ENCODE results near the gene ZBTB9.
A peak's percentile ranks its signal among the peaks of the same experiment; 100 is the strongest.

Gene ZBTB9

GRCh38 chr6:33428224-33428965 is 26.0 kb upstream of the ZBTB9 start:
- H3K4me3 ChIP-seq (ENCODE audit: low read depth, low read length) = peak overlapping the region; percentile 37
- DNase-seq = peak; percentile 66
- no peaks in the 10 kb centered on the region for H3K27me3 ChIP-seq (ENCODE audit: insufficient read depth, low read depth, severe bottlenecking)
- peaks cover 67% of the 10 kb centered on the region for H3K36me3 ChIP-seq
- peak; percentile 60 for TF ChIP-seq CTCF (IDR thresholded peaks at IDR 0.05; ENCODE audit: low read depth, low read length)
- peak overlapping the region; percentile 10; the same call in 1 of the 2 replicates for H3K27ac ChIP-seq
- H3K9me3 ChIP-seq (ENCODE audit: severe bottlenecking) = no peaks in the 10 kb centered on the region

DNA sequence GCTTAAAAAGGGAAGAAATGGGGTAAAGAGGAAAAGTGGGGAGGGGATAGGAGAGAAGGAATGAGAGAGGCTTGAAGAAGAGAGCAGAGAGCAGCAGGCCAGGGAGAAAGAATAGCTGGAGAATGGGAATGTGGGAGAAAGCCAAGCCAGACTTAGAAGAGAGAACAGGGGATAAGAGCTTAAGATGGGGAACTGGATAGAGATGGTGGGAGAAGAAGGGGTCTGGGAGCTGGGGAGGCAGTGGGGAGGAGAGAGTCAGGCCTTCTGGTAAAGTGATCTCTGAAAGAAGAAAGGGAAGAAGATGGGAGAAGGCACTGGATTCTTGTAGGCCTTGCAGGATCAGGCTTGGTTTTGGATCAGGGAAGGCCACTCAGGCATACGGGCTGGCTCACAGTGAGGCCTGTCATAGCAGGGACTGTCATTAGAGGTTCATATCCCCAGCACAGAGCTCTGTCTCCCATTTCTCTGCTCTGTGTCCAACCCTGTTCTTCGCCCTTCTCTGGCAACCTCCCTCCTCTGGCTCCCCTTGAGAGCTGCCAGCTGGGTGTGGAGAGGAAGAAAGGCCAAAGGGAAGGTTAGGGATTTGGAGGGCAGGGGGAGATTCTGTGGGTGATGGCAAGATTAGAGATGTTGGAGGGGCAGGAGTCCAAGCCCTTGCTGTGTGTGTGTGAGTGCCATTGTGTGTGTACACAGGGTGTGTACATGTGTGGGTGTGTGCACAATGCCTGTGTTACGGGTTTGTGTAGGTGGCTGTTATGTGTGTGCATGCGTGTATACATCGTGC is 25.2 kb upstream of the ZBTB9 start:
- no peak for TF ChIP-seq CTCF (IDR thresholded peaks at IDR 0.05; ENCODE audit: low read depth, low read length)
- no peak overlapping the region for H3K27ac ChIP-seq
- H3K36me3 ChIP-seq = peaks cover 60% of the 10 kb centered on the region
- no peaks in the 10 kb centered on the region for H3K27me3 ChIP-seq (ENCODE audit: insufficient read depth, low read depth, severe bottlenecking)
- no peaks in the 10 kb centered on the region for H3K9me3 ChIP-seq (ENCODE audit: severe bottlenecking)
- no peak overlapping the region for H3K4me3 ChIP-seq (ENCODE audit: low read depth, low read length)
- DNase-seq = no peak

DNA sequence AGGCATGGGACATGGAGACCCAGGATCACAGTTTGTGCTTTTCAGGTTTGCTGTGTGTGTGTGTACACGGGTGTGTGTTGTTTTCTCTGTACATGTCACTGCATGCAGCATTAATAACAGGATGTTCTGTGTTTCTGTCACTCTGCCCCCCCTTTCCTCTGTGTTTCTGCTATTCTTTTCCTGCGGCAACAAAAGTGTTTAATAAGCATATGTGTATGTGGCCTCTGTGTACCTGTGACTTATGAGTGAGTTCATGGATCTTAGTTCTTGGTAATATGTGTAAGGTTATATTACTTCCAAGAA is 24.7 kb upstream of the ZBTB9 start:
- Histone ChIP-seq H3K9me3 (ENCODE audit: severe bottlenecking) (no peaks in the 10 kb centered on the region), H3K27me3 (ENCODE audit: insufficient read depth, low read depth, severe bottlenecking) (no peaks in the 10 kb centered on the region), H3K36me3 (peaks cover 58% of the 10 kb centered on the region), H3K27ac (no peak overlapping the region), H3K4me3 (ENCODE audit: low read depth, low read length) (no peak overlapping the region)
- TF ChIP-seq CTCF (IDR thresholded peaks at IDR 0.05; ENCODE audit: low read depth, low read length) = no peak
- no peak for DNase-seq

DNA sequence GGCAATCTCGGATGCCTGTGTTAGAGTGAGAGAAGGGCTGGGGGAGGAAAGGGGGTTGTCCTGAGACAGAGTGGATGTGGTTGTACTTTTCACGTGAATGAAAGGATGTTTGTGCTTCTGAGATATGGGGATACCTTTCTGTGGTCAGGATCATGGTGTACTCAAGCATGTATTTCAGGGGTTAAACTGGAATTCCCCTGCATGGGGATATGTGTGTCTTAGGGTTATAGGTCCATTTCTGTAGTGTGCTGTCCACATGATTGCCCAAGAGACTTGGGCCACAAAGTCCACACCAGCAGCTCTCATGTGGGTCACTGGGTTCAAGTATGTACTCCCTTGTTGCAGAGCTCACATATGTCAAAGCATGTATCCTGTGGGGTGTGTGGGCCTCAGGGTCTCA is 24.0 kb upstream of the ZBTB9 start:
- Histone ChIP-seq H3K27me3 (ENCODE audit: insufficient read depth, low read depth, severe bottlenecking) (no peaks in the 10 kb centered on the region), H3K27ac (no peak overlapping the region), H3K4me3 (ENCODE audit: low read depth, low read length) (no peak overlapping the region), H3K36me3 (peaks cover 58% of the 10 kb centered on the region), H3K9me3 (ENCODE audit: severe bottlenecking) (no peaks in the 10 kb centered on the region)
- no peak for TF ChIP-seq CTCF (IDR thresholded peaks at IDR 0.05; ENCODE audit: low read depth, low read length)
- DNase-seq = no peak

- peak; percentile 89 for DNase-seq
- no peak overlapping the region for H3K4me3 ChIP-seq (ENCODE audit: low read depth, low read length)
- H3K9me3 ChIP-seq (ENCODE audit: severe bottlenecking) = no peaks in the 10 kb centered on the region
- peaks cover 67% of the 10 kb centered on the region for H3K36me3 ChIP-seq
- H3K27me3 ChIP-seq (ENCODE audit: insufficient read depth, low read depth, severe bottlenecking) = no peaks in the 10 kb centered on the region
- H3K27ac ChIP-seq = no peak overlapping the region
- TF ChIP-seq CTCF (IDR thresholded peaks at IDR 0.05; ENCODE audit: low read depth, low read length) = no peak
These were observed 23.1 kb upstream of the ZBTB9 start for GRCh38 chr6:33430991-33431879.
